Stimulated activated CD4-positive, alpha-beta T cell treated with anti-CD3 and anti-CD28 coated beads, Interleukin-15, amount 100 ng/mL, for 48 hours (primary cell): Measurements from ENCODE around the gene GAS2L2.

Experiments
- DNase-seq, 2 donors: peaks; one replicate each; pipeline ENCODE4 v3.0.0-alpha.2; 2020; ENCODE audit warnings: low read depth in 2 of 2

The GAS2L2 gene

DNA sequence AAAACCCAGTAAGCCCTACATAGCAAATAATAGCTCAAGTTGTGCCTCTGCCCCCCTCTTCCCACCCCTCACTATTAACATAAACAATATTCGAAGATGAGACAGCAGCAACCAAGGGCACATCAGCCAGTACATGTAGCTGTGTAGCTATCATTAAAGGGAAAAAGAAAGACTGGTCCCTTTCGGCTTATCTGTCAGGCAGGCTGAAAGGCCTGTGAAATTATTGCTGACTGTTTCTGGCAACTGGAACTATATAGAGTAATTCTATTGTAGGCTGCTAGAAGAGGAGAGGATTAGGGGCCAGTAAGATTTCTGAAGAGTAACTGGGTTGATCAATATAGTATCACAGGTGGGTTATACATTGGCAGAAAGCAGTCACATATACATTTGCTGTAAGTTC, 58.1 kb downstream of the GAS2L2 start:
- no peak for DNase-seq
